ENCODE results near the gene MECP2.

- no peak for TF ChIP-seq SIN3A (IDR thresholded peaks at IDR 0.05; ENCODE audit: borderline replicate concordance, insufficient read depth, low read depth, low read length)
- TF ChIP-seq CTCF (IDR thresholded peaks at IDR 0.05), result no peak
These were observed 5.1 kb downstream of the MECP2 start for GRCh38 chrX:154092371-154092770.
